Bladder microvascular endothelial cell (primary cell): ENCODE data around the gene RCAN2. TPM values are rescaled to one million over a fixed set of nuclear protein-coding genes. Genes with fewer than 3 reads are reported as not detected.

Experiments
- total RNA-seq: library from RNA; depleted of rRNA; stranded (reverse); fragments of >200 nt; gene quantifications from 2 replicates; pipeline ENCODE4 v1.2.3, GENCODE V29; 2014

Gene RCAN2
- total RNA-seq: 0.63 and 3.2 TPM in 2 replicates

GRCh38 chr6:46491201-46491627 is at the start of gene RCAN2:
Gene RCAN2, minus strand, starts transcription at chr6:46491449.

Other genes with a start within 250 kb of the RCAN2 start
- gene CYP39A1, start 161.4 kb upstream of the RCAN2 start, total RNA-seq: 0.88 and 0.97 TPM in 2 replicates
- gene SLC25A27, start 161.5 kb upstream of the RCAN2 start, total RNA-seq: 2.1 and 3.3 TPM in 2 replicates
- gene TDRD6, start 196.4 kb upstream of the RCAN2 start, total RNA-seq: under 0.01 and 0.06 TPM in 2 replicates
- gene PLA2G7, start 243.9 kb upstream of the RCAN2 start, total RNA-seq: 0.16 TPM in 1 of 2 replicates, not detected in the other